ENCODE data around the gene TMEM170B.

Gene TMEM170B

GRCh38 chr6:11537229-11538051 lies at the start of gene TMEM170B:
Gene TMEM170B, plus strand, starts transcription at chr6:11537749. Its CDS starts 529 bp downstream, at chr6:11538278.
- TF ChIP-seq EP300 (IDR thresholded peaks at IDR 0.05; ENCODE audit: borderline replicate concordance), result 0 out of 2 replicates have a peak, but pooled peaks have one; percentile 18
- TF ChIP-seq YY1 (IDR thresholded peaks at IDR 0.05; ENCODE audit: low read depth), result 0 out of 2 replicates have a peak, but pooled peaks have one; percentile 34
- peak; percentile 68 for TF ChIP-seq CREB1 (IDR thresholded peaks at IDR 0.05; ENCODE audit: low read depth)
- no peak for TF ChIP-seq NFIC (IDR thresholded peaks at IDR 0.05)
- TF ChIP-seq REST (IDR thresholded peaks at IDR 0.05; ENCODE audit: low read depth), result peak; percentile 31; the same call in 1 of the 2 replicates
- TF ChIP-seq TAF1 (IDR thresholded peaks at IDR 0.05; ENCODE audit: low read depth), result peak; percentile 62
- peak; percentile 92 for TF ChIP-seq MAX (IDR thresholded peaks at IDR 0.05)
- no peak for TF ChIP-seq CEBPB (IDR thresholded peaks at IDR 0.05)
- peak; percentile 38; the same call in 1 of the 2 replicates for TF ChIP-seq TCF12 (IDR thresholded peaks at IDR 0.05; ENCODE audit: low read depth)
- no peak for TF ChIP-seq RAD21 (IDR thresholded peaks at IDR 0.05; ENCODE audit: low read depth)
- TF ChIP-seq ZBTB7A (IDR thresholded peaks at IDR 0.05; ENCODE audit: low read depth), result peak; percentile 79
- TF ChIP-seq EGR1 (IDR thresholded peaks at IDR 0.05), result peak; percentile 98

GRCh38 chr6:11490996-11491395 lies 46.6 kb upstream of the TMEM170B start:
- TF ChIP-seq EP300 (IDR thresholded peaks at IDR 0.05; ENCODE audit: borderline replicate concordance) (no peak), REST (IDR thresholded peaks at IDR 0.05; ENCODE audit: low read depth) (no peak), YY1 (IDR thresholded peaks at IDR 0.05; ENCODE audit: low read depth) (no peak), MAX (IDR thresholded peaks at IDR 0.05) (no peak), RAD21 (IDR thresholded peaks at IDR 0.05; ENCODE audit: low read depth) (no peak), CEBPB (IDR thresholded peaks at IDR 0.05) (no peak), TCF12 (IDR thresholded peaks at IDR 0.05; ENCODE audit: low read depth) (no peak), TAF1 (IDR thresholded peaks at IDR 0.05; ENCODE audit: low read depth) (no peak), ZBTB7A (IDR thresholded peaks at IDR 0.05; ENCODE audit: low read depth) (no peak), USF1 (IDR thresholded peaks at IDR 0.05) (no peak)

- TF ChIP-seq TEAD4 (IDR thresholded peaks at IDR 0.05) (no peak), MAX (IDR thresholded peaks at IDR 0.05) (no peak), TCF12 (IDR thresholded peaks at IDR 0.05; ENCODE audit: low read depth) (no peak), ZBTB7A (IDR thresholded peaks at IDR 0.05; ENCODE audit: low read depth) (no peak), RAD21 (IDR thresholded peaks at IDR 0.05; ENCODE audit: low read depth) (no peak), CEBPB (IDR thresholded peaks at IDR 0.05) (no peak), REST (IDR thresholded peaks at IDR 0.05; ENCODE audit: low read depth) (no peak), NFIC (IDR thresholded peaks at IDR 0.05) (no peak), CREB1 (IDR thresholded peaks at IDR 0.05; ENCODE audit: low read depth) (no peak), EGR1 (IDR thresholded peaks at IDR 0.05) (no peak)
Measured at GRCh38 chr6:11491596-11492463, 45.7 kb upstream of the TMEM170B start.

Measured in Ishikawa (cell line).